Measurements from ENCODE around the gene KIF3C.

The KIF3C gene

GRCh38 chr2:25996844-25997243 is 14.5 kb upstream of the KIF3C start:
- no peak for TF ChIP-seq CTCF (IDR thresholded peaks at IDR 0.05; ENCODE audit: low read length)
- TF ChIP-seq EZH2 (IDR thresholded peaks at IDR 0.05; ENCODE audit: borderline replicate concordance, low read length) = no peak
- Histone ChIP-seq H3K9me2 (ENCODE audit: low read depth, low read length) (no peaks in the 10 kb centered on the region), H3F3A (ENCODE audit: insufficient read depth, low read length) (no peaks in the 10 kb centered on the region), H3K27me3 (ENCODE audit: insufficient read depth, low read length) (peaks cover 5% of the 10 kb centered on the region; the same call in 1 of the 2 replicates), H3K9ac (ENCODE audit: low read length) (no peak overlapping the region), H3K4me3 (ENCODE audit: low read depth, low read length, poor library complexity, severe bottlenecking) (no peak overlapping the region), H4K20me1 (ENCODE audit: insufficient read depth, low read length) (no peaks in the 10 kb centered on the region), H3K79me2 (ENCODE audit: insufficient read depth, low read length) (no peaks in the 10 kb centered on the region), H3K27ac (ENCODE audit: low read depth, low read length, poor library complexity, severe bottlenecking) (no peak overlapping the region), H2AFZ (ENCODE audit: low read length) (no peak overlapping the region), H3K9me3 (ENCODE audit: low read length) (no peaks in the 10 kb centered on the region), H3K4me1 (ENCODE audit: insufficient read depth, low read length, severe bottlenecking) (no peaks in the 10 kb centered on the region), H3K36me3 (ENCODE audit: insufficient read depth, low read length) (no peaks in the 10 kb centered on the region), H3K4me2 (ENCODE audit: low read length) (no peak overlapping the region)

GRCh38 chr2:25994509-25994908 is 12.2 kb upstream of the KIF3C start:
- no peaks in the 10 kb centered on the region for H3K9me3 ChIP-seq (ENCODE audit: low read length)
- no peaks in the 10 kb centered on the region for H3K4me1 ChIP-seq (ENCODE audit: insufficient read depth, low read length, severe bottlenecking)
- no peaks in the 10 kb centered on the region for H3F3A ChIP-seq (ENCODE audit: insufficient read depth, low read length)
- no peaks in the 10 kb centered on the region for H3K79me2 ChIP-seq (ENCODE audit: insufficient read depth, low read length)
- no peaks in the 10 kb centered on the region for H3K36me3 ChIP-seq (ENCODE audit: insufficient read depth, low read length)
- H3K9me2 ChIP-seq (ENCODE audit: low read depth, low read length) = no peaks in the 10 kb centered on the region
- no peak overlapping the region for H3K4me2 ChIP-seq (ENCODE audit: low read length)
- H3K4me3 ChIP-seq (ENCODE audit: low read depth, low read length, poor library complexity, severe bottlenecking) = no peak overlapping the region
- no peaks in the 10 kb centered on the region for H4K20me1 ChIP-seq (ENCODE audit: insufficient read depth, low read length)
- H2AFZ ChIP-seq (ENCODE audit: low read length) = no peak overlapping the region
- no peak overlapping the region for H3K27ac ChIP-seq (ENCODE audit: low read depth, low read length, poor library complexity, severe bottlenecking)
- no peaks in the 10 kb centered on the region; the same call in 1 of the 2 replicates for H3K27me3 ChIP-seq (ENCODE audit: insufficient read depth, low read length)
- TF ChIP-seq EZH2 (IDR thresholded peaks at IDR 0.05; ENCODE audit: borderline replicate concordance, low read length) (no peak), CTCF (IDR thresholded peaks at IDR 0.05; ENCODE audit: low read length) (no peak)
- H3K9ac ChIP-seq (ENCODE audit: low read length) = no peak overlapping the region

GRCh38 chr2:25993049-25993448 is 10.8 kb upstream of the KIF3C start:
- Histone ChIP-seq H3K36me3 (ENCODE audit: insufficient read depth, low read length) (no peaks in the 10 kb centered on the region), H3K4me1 (ENCODE audit: insufficient read depth, low read length, severe bottlenecking) (no peaks in the 10 kb centered on the region), H3F3A (ENCODE audit: insufficient read depth, low read length) (no peaks in the 10 kb centered on the region), H3K9ac (ENCODE audit: low read length) (no peak overlapping the region), H3K9me2 (ENCODE audit: low read depth, low read length) (no peaks in the 10 kb centered on the region), H3K4me2 (ENCODE audit: low read length) (no peak overlapping the region), H3K9me3 (ENCODE audit: low read length) (no peaks in the 10 kb centered on the region), H3K79me2 (ENCODE audit: insufficient read depth, low read length) (no peaks in the 10 kb centered on the region), H2AFZ (ENCODE audit: low read length) (no peak overlapping the region), H3K27ac (ENCODE audit: low read depth, low read length, poor library complexity, severe bottlenecking) (no peak overlapping the region), H3K4me3 (ENCODE audit: low read depth, low read length, poor library complexity, severe bottlenecking) (no peak overlapping the region), H3K27me3 (ENCODE audit: insufficient read depth, low read length) (no peaks in the 10 kb centered on the region; the same call in 1 of the 2 replicates), H4K20me1 (ENCODE audit: insufficient read depth, low read length) (no peaks in the 10 kb centered on the region)
- no peak for TF ChIP-seq CTCF (IDR thresholded peaks at IDR 0.05; ENCODE audit: low read length)
- TF ChIP-seq EZH2 (IDR thresholded peaks at IDR 0.05; ENCODE audit: borderline replicate concordance, low read length) = no peak
